Camera-type eye (tissue), 1 donor: ENCODE data around the gene STK25. TPM values are rescaled to one million over a fixed set of nuclear protein-coding genes. Genes with fewer than 3 reads are reported as not detected.

Experiments
- total RNA-seq: library from RNA; depleted of rRNA; stranded (reverse); fragments of >200 nt; gene quantifications from one replicate; pipeline ENCODE4 v1.2.3, GENCODE V29; 2014

STK25 gene
- total RNA-seq = 242 TPM

GRCh38 chr2:241508240-241509154, at the start of gene STK25:
Gene STK25, minus strand, starts transcription at chr2:241508584. Its CDS starts 549 bp downstream, at chr2:241508035.

Other genes starting within 250 kb of the STK25 start
- 458 TPM for gene HDLBP, start 192.9 kb downstream of the STK25 start, total RNA-seq
- 458 TPM for gene SEPTIN2, start 192.7 kb downstream of the STK25 start, total RNA-seq
- gene FARP2, start 152.3 kb downstream of the STK25 start, total RNA-seq = 58.5 TPM
- gene BOK, start 50.2 kb upstream of the STK25 start, total RNA-seq = 17.0 TPM
- 23.9 TPM for gene THAP4, start 128.6 kb upstream of the STK25 start, total RNA-seq
- 112 TPM for gene ATG4B, start 129.1 kb upstream of the STK25 start, total RNA-seq
- 24.2 TPM for gene DTYMK, start 178.2 kb upstream of the STK25 start, total RNA-seq
- 56.8 TPM for gene ING5, start 193.5 kb upstream of the STK25 start, total RNA-seq
- 27.2 TPM for gene D2HGDH, start 226.0 kb upstream of the STK25 start, total RNA-seq